Measurements from ENCODE around the gene ANO4. TPM values are rescaled to one million over a fixed set of nuclear protein-coding genes. Genes with fewer than 3 reads are reported as not detected.

The ANO4 gene
- total and polyA plus RNA-seq, 4 donors, result 0.10 to 1.9 (median 0.86) TPM

- H3K4me3 ChIP-seq, result no peak overlapping the region
Observed at GRCh38 chr12:100790552-100790951, 4.0 kb upstream of the ANO4 start.

GRCh38 chr12:100793182-100793581 is 1.4 kb upstream of the ANO4 start:
- Histone ChIP-seq H3K9ac (ENCODE audit: insufficient read depth in 1 of 2, low read length in 2 of 2) (no peak overlapping the region), H3K36me3 (ENCODE audit: control insufficient read depth in 4 of 4, insufficient read depth in 4 of 4, low read length in 4 of 4) (no peaks in the 10 kb centered on the region), H3K27ac (ENCODE audit: low read depth in 1 of 2, low read length in 1 of 2) (no peak overlapping the region), H3K4me3 (no peak overlapping the region), H3K9me3 (ENCODE audit: control insufficient read depth in 4 of 4, insufficient read depth in 3 of 4, low read length in 3 of 4) (no peaks in the 10 kb centered on the region), H3K27me3 (ENCODE audit: control insufficient read depth in 3 of 3, insufficient read depth in 3 of 3, low read length in 2 of 3) (peaks cover 0 to 18% (median 11%) of the 10 kb centered on the region in 3 donors), H3K4me1 (ENCODE audit: control insufficient read depth in 5 of 5, insufficient read depth in 5 of 5, low read length in 5 of 5) (peaks cover 0 to 29% (median 5%) of the 10 kb centered on the region in 5 donors)
- no peak for DNase-seq
- WGBS, 2 donors, result 48 to 55% methylated on average over 2 of the region's 2 CpGs
- no peak for ATAC-seq (ENCODE audit: insufficient read depth, low FRiP score)
- TF ChIP-seq, protein P1, sequence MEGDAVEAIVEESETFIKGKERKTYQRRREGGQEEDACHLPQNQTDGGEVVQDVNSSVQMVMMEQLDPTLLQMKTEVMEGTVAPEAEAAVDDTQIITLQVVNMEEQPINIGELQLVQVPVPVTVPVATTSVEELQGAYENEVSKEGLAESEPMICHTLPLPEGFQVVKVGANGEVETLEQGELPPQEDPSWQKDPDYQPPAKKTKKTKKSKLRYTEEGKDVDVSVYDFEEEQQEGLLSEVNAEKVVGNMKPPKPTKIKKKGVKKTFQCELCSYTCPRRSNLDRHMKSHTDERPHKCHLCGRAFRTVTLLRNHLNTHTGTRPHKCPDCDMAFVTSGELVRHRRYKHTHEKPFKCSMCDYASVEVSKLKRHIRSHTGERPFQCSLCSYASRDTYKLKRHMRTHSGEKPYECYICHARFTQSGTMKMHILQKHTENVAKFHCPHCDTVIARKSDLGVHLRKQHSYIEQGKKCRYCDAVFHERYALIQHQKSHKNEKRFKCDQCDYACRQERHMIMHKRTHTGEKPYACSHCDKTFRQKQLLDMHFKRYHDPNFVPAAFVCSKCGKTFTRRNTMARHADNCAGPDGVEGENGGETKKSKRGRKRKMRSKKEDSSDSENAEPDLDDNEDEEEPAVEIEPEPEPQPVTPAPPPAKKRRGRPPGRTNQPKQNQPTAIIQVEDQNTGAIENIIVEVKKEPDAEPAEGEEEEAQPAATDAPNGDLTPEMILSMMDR (IDR thresholded peaks at IDR 0.05; ENCODE audit: control extremely low read depth, extremely low read depth), result no peak

More at GRCh38 chr12:100790552-100790951, 4.0 kb upstream of the ANO4 start:
- Histone ChIP-seq H3K27me3 (ENCODE audit: control insufficient read depth in 3 of 3, insufficient read depth in 3 of 3, low read length in 2 of 3) (peaks cover 0 to 14% (median 11%) of the 10 kb centered on the region in 3 donors), H3K27ac (ENCODE audit: low read depth in 1 of 2, low read length in 1 of 2) (no peak overlapping the region), H3K4me1 (ENCODE audit: control insufficient read depth in 5 of 5, insufficient read depth in 5 of 5, low read length in 5 of 5) (peaks cover 0 to 8% (median 0%) of the 10 kb centered on the region in 5 donors), H3K9ac (ENCODE audit: insufficient read depth in 1 of 2, low read length in 2 of 2) (no peak overlapping the region), H3K9me3 (ENCODE audit: control insufficient read depth in 4 of 4, insufficient read depth in 3 of 4, low read length in 3 of 4) (no peaks in the 10 kb centered on the region), H3K36me3 (ENCODE audit: control insufficient read depth in 4 of 4, insufficient read depth in 4 of 4, low read length in 4 of 4) (no peaks in the 10 kb centered on the region)
- no peak for DNase-seq
- TF ChIP-seq, protein P1 (IDR thresholded peaks at IDR 0.05; ENCODE audit: control extremely low read depth, extremely low read depth), result no peak
- WGBS, 2 donors, result 88 to 92% methylated on average over 1 of the region's 1 CpG
- no peak for ATAC-seq (ENCODE audit: insufficient read depth, low FRiP score)

DNA sequence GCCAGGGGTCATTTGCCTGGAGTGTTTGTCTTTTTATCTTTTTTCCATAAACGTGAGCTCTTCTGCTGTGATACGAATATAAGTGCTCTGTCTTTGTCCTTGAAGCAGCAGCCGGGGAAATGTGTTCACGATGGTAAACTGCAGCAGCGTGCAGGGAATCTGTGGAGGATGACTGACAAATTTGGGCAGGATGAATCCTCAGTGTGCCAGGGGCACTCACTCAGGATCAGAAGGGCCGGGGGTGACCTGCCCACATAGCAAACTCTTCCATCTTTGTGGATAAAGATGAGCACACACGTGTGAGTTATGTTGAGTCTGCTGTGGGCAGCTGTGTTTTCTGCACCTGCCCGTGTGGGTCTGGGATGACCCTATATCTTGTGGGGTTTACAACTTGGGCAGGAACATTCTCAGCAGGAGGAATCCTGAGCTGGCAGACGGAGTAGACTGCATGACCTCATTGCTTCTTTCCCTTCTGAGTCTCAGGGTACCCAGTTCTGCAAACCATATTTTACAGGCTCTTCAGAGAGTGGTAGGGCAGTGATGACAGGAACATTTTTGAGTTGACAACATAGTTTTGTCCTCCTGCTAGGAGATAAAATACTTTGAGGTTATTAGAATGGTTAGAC is 711 bp downstream of the ANO4 start:
- Histone ChIP-seq H3K9ac (ENCODE audit: insufficient read depth in 1 of 2, low read length in 2 of 2) (no peak overlapping the region), H3K9me3 (ENCODE audit: control insufficient read depth in 4 of 4, insufficient read depth in 3 of 4, low read length in 3 of 4) (no peaks in the 10 kb centered on the region), H3K27me3 (ENCODE audit: control insufficient read depth in 3 of 3, insufficient read depth in 3 of 3, low read length in 2 of 3) (peaks cover 0 to 18% (median 11%) of the 10 kb centered on the region in 3 donors), H3K4me3 (no peak overlapping the region), H3K27ac (ENCODE audit: low read depth in 1 of 2, low read length in 1 of 2) (no peak overlapping the region), H3K36me3 (ENCODE audit: control insufficient read depth in 4 of 4, insufficient read depth in 4 of 4, low read length in 4 of 4) (no peaks in the 10 kb centered on the region), H3K4me1 (ENCODE audit: control insufficient read depth in 5 of 5, insufficient read depth in 5 of 5, low read length in 5 of 5) (peaks cover 0 to 49% (median 10%) of the 10 kb centered on the region in 5 donors)
- TF ChIP-seq, protein P1 (IDR thresholded peaks at IDR 0.05; ENCODE audit: control extremely low read depth, extremely low read depth), result no peak
- DNase-seq, result peak in 1 of 3 donors; percentile 1
- ATAC-seq (ENCODE audit: insufficient read depth, low FRiP score), result no peak
- 30 to 45% methylated on average over 9 of the region's 9 CpGs for WGBS, 2 donors

All from lung (tissue), 12 donors.